HEK293T (cell line): ENCODE measurements around the gene DNAH7.

Experiments
- ELF4 ChIP-seq: fragments of 450-650 bp; IDR thresholded peaks from 2 replicates; pipeline ENCODE4 v1.6.1; 2017; ENCODE audit warnings: antibody characterized with exemption
- FOXM1 ChIP-seq: fragments of 450-650 bp; IDR thresholded peaks from 2 replicates; pipeline ENCODE4 v1.6.1; 2017; ENCODE audit warnings: mild to moderate bottlenecking, borderline replicate concordance
- L3MBTL2 ChIP-seq: fragments of 450-650 bp; conservative IDR thresholded peaks from 2 replicates; pipeline ENCODE4 v1.6.1; 2016; ENCODE audit warnings: mild to moderate bottlenecking
- SP1 ChIP-seq: fragments of 450-650 bp; IDR thresholded peaks from 2 replicates; pipeline ENCODE4 v1.6.1; 2017
- ZNF384 ChIP-seq: fragments of 450-650 bp; IDR thresholded peaks from 2 replicates; pipeline ENCODE4 v1.6.1; 2016

DNA sequence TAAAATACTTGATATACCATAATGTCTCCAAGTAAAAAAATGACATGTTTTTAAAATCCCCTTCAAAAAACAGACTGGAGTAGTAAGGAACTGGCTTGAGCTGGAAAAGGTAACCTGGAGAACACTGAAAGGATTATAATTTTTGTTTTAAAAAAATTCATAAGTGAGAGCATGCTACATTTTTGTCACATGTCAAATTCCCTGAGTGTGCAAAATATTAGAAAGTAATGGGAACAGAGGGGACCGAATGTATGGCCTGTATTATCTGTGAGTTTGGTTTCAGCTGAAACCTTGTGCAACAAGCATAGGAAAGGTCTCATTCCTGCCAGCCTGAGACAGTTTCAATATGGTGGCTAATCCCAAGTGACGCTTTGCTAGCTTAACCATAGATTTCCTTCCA is 209.1 kb downstream of the DNAH7 start:
- no peak for TF ChIP-seq ZNF384
- no peak for TF ChIP-seq L3MBTL2
- no peak for TF ChIP-seq ELF4
- TF ChIP-seq FOXM1, result no peak
- no peak for TF ChIP-seq SP1
